Gastrocnemius medialis (tissue), 4 donors: Measurements from ENCODE around the gene DCTD. TPM values are rescaled to one million over a fixed set of nuclear protein-coding genes. Genes with fewer than 3 reads are reported as not detected.

Experiments used
- ATAC-seq, 2 donors: fragments of 150-250 bp; one replicate each; pipeline ENCODE4 v1.9.1; 2016
- DNase-seq, 2 donors: peaks; one replicate each; pipeline ENCODE4 v3.0.0-alpha.2; 2019
- H3K27ac ChIP-seq, 4 donors: fragments of 200-600 bp; sonication (generic); 1 replicate in 1 of 4; 2 replicates in 3 of 4; pipeline ENCODE4 v1.5.1; 2016 to 2018; ENCODE audit warnings: mild to moderate bottlenecking in 2 of 4, moderate library complexity in 1 of 4
- H3K27me3 ChIP-seq, 3 donors: fragments of 200-600 bp; sonication (generic) in 2 of 3; 1 replicate in 1 of 3; 2 replicates in 2 of 3; pipeline versions ENCODE4 v1.5.1 to v1.6.0; 2016 to 2019; ENCODE audit warnings: mild to moderate bottlenecking in 1 of 3, moderate library complexity in 1 of 3
- H3K36me3 ChIP-seq, 2 donors: fragments of 200-600 bp; sonication (generic) in 1 of 2; one replicate each; pipeline ENCODE4 v1.5.1; 2017 to 2018
- H3K4me1 ChIP-seq, 2 donors: fragments of 200-600 bp; sonication (generic) in 1 of 2; one replicate each; pipeline ENCODE4 v1.5.1; 2016 to 2017; ENCODE audit warnings: mild to moderate bottlenecking in 2 of 2
- H3K4me3 ChIP-seq, 4 donors: fragments of 200-600 bp; sonication (generic) in 3 of 4; 1 replicate in 1 of 4; 2 replicates in 3 of 4; pipeline ENCODE4 v1.5.1; 2016 to 2019; ENCODE audit warnings: mild to moderate bottlenecking in 2 of 4
- H3K9me3 ChIP-seq, 3 donors: fragments of 200-600 bp; sonication (generic) in 2 of 3; 1 replicate in 1 of 3; 2 replicates in 2 of 3; pipeline ENCODE4 v1.5.1; 2016 to 2019
- POLR2A ChIP-seq, 2 donors: fragments of 450-650 bp; IDR thresholded peaks; one replicate each; pipeline ENCODE4 v1.6.1; 2017; ENCODE audit warnings: antibody characterized with exemption in 2 of 2, mild to moderate bottlenecking in 2 of 2, moderate library complexity in 2 of 2
- in situ Hi-C, 4 donors: fragments of 200-750 bp; cut with MboI; loops; one replicate each; pipeline versions ENCODE4 v1.15.0 to v1.8.0; 2017; ENCODE audit warnings: low sequenced_read_pairs in 4 of 4
- intact Hi-C: fragments of 100-400 bp; cut with DNase I; formaldehyde crosslinking; loops from one replicate; pipeline ENCODE4 v1.15.1; 2023; ENCODE audit warnings: low total_unique reads
- total RNA-seq, 4 donors: library from RNA; depleted of rRNA; stranded (reverse); fragments of >200 nt; gene quantifications; one replicate each; pipeline versions ENCODE4 v1.1.0 to v1.2.3, GENCODE V29; 2016
- TF ChIP-seq, protein P1 (sequence below), 5 experiments: fragments of 450-650 bp in 3 of 5; fragments of 200-600 bp in 2 of 5; sonication (generic) in 2 of 5; IDR thresholded peaks in 4 of 5; conservative IDR thresholded peaks in 1 of 5; 1 replicate in 4 of 5; 2 replicates in 1 of 5; pipeline ENCODE4 v1.5.1; 2016 to 2019; ENCODE audit warnings: antibody characterized with exemption in 5 of 5, mild to moderate bottlenecking in 3 of 5, moderate library complexity in 3 of 5

Gene DCTD
- total RNA-seq, 4 donors from 2014 or later, result 32.2 to 48.2 (median 39.1) TPM

DNA sequence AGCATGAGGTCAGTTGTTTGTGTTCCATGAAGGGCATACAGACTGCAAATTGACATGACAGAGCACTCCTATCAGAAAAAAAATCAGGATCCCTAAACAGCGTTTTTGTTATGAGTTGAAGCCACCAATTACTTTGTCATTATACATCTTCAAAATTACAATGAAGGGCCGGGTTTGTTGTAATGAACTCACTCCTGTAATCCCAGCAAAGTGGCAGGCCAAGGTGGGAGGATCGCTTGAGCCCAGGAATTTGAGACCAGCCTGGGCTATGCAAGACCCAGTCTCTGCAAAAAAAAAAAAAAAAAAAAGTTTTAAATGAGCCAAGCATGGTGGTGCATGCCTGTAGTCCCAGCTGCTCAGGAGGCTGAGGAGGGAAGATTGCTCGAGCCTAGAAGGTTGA, 3.5 kb upstream of the DCTD start:
- no peak for ATAC-seq
- Histone ChIP-seq H3K27me3 (no peaks in the 10 kb centered on the region), H3K4me1 (peaks cover 5 to 6% of the 10 kb centered on the region in 2 donors), H3K4me3 (no peak overlapping the region), H3K9me3 (no peaks in the 10 kb centered on the region), H3K27ac (no peak overlapping the region), H3K36me3 (peaks cover 0 to 1% of the 10 kb centered on the region in 2 donors)
- no peak for DNase-seq
- no peak for TF ChIP-seq POLR2A (IDR thresholded peaks at IDR 0.05)
- TF ChIP-seq, protein P1, sequence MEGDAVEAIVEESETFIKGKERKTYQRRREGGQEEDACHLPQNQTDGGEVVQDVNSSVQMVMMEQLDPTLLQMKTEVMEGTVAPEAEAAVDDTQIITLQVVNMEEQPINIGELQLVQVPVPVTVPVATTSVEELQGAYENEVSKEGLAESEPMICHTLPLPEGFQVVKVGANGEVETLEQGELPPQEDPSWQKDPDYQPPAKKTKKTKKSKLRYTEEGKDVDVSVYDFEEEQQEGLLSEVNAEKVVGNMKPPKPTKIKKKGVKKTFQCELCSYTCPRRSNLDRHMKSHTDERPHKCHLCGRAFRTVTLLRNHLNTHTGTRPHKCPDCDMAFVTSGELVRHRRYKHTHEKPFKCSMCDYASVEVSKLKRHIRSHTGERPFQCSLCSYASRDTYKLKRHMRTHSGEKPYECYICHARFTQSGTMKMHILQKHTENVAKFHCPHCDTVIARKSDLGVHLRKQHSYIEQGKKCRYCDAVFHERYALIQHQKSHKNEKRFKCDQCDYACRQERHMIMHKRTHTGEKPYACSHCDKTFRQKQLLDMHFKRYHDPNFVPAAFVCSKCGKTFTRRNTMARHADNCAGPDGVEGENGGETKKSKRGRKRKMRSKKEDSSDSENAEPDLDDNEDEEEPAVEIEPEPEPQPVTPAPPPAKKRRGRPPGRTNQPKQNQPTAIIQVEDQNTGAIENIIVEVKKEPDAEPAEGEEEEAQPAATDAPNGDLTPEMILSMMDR (IDR thresholded peaks at IDR 0.05 in 4 of 5, conservative IDR thresholded peaks at IDR 0.05 in 1 of 5), result no peak
- intact Hi-C loops, result no loop called here
- in situ Hi-C loops, result no loop called here

DNA sequence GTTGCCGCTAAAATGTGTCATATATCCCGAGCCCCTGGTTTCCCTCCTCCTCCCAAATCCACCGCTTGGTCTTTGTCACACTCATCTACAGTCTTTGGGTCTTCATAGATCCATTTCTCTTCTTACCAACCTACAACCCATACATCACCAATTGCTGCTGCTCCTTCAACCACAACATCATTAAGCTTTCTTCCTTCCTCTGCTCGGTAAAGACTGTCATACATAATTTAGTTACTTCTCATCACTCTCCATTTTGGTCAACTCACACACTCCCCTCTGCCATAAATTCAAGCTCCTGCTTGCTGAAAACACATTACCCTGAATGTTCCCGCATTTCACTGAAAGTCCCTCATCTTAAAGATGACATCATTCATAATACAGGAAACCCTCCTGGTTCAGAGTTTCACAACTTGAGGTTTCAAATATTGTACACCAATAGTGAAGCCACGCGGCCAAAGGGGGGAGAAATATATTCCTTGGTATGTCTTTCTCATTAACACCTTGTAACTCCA, 1.7 kb upstream of the DCTD start:
- no peaks in the 10 kb centered on the region for H3K9me3 ChIP-seq
- intact Hi-C loops, result loop anchor here (5.0 kb wide), 2 partner anchors 178 to 343 kb away; partner anchors contain the start of gene WWC2

DNA sequence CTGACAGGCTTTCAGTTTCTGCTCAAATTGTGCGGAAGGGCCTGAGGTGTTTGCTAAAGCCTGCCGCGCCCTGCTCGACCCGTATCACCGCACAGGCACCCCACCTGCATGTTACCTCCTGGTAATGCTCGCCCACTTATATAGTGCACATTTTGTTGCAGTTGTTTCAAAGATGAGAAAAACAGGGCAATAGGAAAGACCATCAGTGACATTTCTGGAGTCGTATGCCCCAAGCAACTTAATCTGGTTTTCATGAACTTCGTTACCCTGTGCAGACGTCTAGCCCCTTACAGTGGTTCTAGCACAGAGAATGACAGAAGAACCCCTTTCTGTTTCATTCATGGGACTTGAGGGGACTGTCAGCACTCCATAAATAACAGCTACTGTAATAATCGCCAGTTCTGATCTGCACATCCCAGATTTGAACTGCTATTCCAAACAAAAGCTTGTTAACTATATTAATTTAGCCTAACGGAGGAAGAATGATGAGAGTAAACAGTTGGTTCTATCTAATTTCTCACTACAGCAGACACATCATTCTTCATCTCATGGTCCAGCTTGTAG, 940 bp upstream of the DCTD start:
- Histone ChIP-seq H3K27me3 (no peaks in the 10 kb centered on the region), H3K36me3 (peaks cover 0 to 27% of the 10 kb centered on the region in 2 donors), H3K4me1 (peaks cover 5 to 6% of the 10 kb centered on the region in 2 donors), H3K27ac (peak overlapping the region; percentile 87 to 98 (median 88)), H3K9me3 (no peaks in the 10 kb centered on the region), H3K4me3 (peak overlapping the region; percentile 71 to 99 (median 78))
- DNase-seq (no peak), ATAC-seq (no peak)
- TF ChIP-seq, protein P1 (IDR thresholded peaks at IDR 0.05 in 4 of 5, conservative IDR thresholded peaks at IDR 0.05 in 1 of 5), result no peak
- TF ChIP-seq POLR2A (IDR thresholded peaks at IDR 0.05), result no peak
- in situ Hi-C loops (no loop called here), intact Hi-C loops (loop anchor here (5.0 kb wide), 2 partner anchors 179 to 344 kb away; partner anchors contain the start of gene WWC2)

More for the DNA sequence above, 1.7 kb upstream of the DCTD start:
- no peak for TF ChIP-seq POLR2A (IDR thresholded peaks at IDR 0.05)
- TF ChIP-seq, protein P1 (IDR thresholded peaks at IDR 0.05 in 4 of 5, conservative IDR thresholded peaks at IDR 0.05 in 1 of 5), result no peak
- no peak overlapping the region for H3K4me3 ChIP-seq
- H3K27me3 ChIP-seq, result no peaks in the 10 kb centered on the region
- DNase-seq (no peak), ATAC-seq (no peak)
- H3K4me1 ChIP-seq, result peaks cover 5 to 6% of the 10 kb centered on the region in 2 donors
- in situ Hi-C loops, result no loop called here
- H3K36me3 ChIP-seq, result peaks cover 0 to 19% of the 10 kb centered on the region in 2 donors
- H3K27ac ChIP-seq, result no peak overlapping the region

DNA sequence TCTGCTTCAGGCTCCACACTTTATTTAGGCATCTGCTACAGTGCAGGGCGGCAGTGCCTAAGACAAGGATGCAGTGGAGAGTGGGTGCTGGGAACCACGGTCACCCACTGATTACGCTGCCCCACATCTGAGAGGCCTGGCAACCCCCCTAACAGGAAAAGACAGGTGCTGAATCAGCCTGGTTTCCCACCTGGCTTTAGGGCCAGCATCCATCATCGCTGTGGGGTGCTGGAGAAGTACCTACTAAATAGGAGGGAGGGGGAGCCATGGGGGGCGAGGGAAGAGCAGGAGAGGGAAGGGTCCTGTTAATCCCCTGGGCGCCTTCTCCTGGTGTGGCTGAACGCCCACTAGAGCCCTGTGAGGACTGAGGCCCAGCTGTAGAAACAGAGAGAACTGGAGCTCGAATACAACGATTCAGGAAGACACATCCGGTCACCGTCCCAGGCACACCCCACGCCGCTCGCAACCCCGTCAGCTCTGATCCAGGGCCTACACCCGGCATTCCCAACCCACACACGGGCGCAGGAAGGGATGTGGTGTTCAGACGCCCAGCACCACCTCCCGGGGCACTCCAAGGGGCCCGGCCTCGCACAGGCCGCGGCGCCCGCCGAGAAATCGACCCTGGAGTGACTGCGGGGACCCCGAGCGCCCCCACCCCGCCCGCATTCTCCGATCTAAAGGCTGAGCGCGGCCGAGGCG, 554 bp downstream of the DCTD start:
- no peaks in the 10 kb centered on the region for H3K27me3 ChIP-seq
- H3K4me3 ChIP-seq, result peak overlapping the region; percentile 68 to 78 (median 70)
- TF ChIP-seq POLR2A (IDR thresholded peaks at IDR 0.05), result no peak
- TF ChIP-seq, protein P1 (IDR thresholded peaks at IDR 0.05 in 4 of 5, conservative IDR thresholded peaks at IDR 0.05 in 1 of 5), result no peak
- peak overlapping the region; percentile 78 to 98 (median 88) for H3K27ac ChIP-seq
- peaks cover 6 to 10% of the 10 kb centered on the region in 2 donors for H3K4me1 ChIP-seq
- DNase-seq, result peak; percentile 19 to 32
- peak; percentile 59 to 69 for ATAC-seq
- no peaks in the 10 kb centered on the region for H3K9me3 ChIP-seq
- intact Hi-C loops (loop anchor here (5.0 kb wide), 2 partner anchors 181 to 346 kb away; partner anchors contain the start of gene WWC2), in situ Hi-C loops (no loop called here)
- H3K36me3 ChIP-seq, result peaks cover 0 to 36% of the 10 kb centered on the region in 2 donors
